ENCODE measurements around the gene CCSER2. TPM values are rescaled to one million over a fixed set of nuclear protein-coding genes. Genes with fewer than 3 reads are reported as not detected.

CCSER2 gene
- polyA plus RNA-seq, 1 of the 3 experiments (the other 2 are of a cell fraction), result 8.5 TPM

- no peak overlapping the region for H3K4me2 ChIP-seq
- no peak overlapping the region for H3K4me3 ChIP-seq (ENCODE audit: low read depth in 2 of 2, low read length in 1 of 2)
- 87% methylated on average over 3 of the region's 3 CpGs for WGBS (ENCODE audit: low lambda C conversion rate)
- H3K79me2 ChIP-seq (ENCODE audit: insufficient read depth), result no peaks in the 10 kb centered on the region
- ChIA-PET CTCF (no interaction called here), POLR2A (no interaction called here)
- no peak overlapping the region for H3K9ac ChIP-seq
- no peaks in the 10 kb centered on the region for H3K27me3 ChIP-seq (ENCODE audit: insufficient read depth)
- peaks cover 11 to 12% of the 10 kb centered on the region in 2 experiments for H3K36me3 ChIP-seq (replicated peaks in 1 of 2; ENCODE audit: control insufficient read depth in 1 of 2, insufficient read depth in 2 of 2, low read length in 1 of 2)
- no peak overlapping the region for H2AFZ ChIP-seq (ENCODE audit: low read depth)
- H3F3A ChIP-seq (replicated peaks; ENCODE audit: insufficient read depth), result peaks cover 6% of the 10 kb centered on the region
- H3K9me3 ChIP-seq, result no peaks in the 10 kb centered on the region
- no peak for DNase-seq
- H3K9me2 ChIP-seq, result no peaks in the 10 kb centered on the region
- H3K27ac ChIP-seq (ENCODE audit: low read depth in 2 of 2, low read length in 1 of 2), result no peak overlapping the region
- TF ChIP-seq FOXJ3 (CRISPR knock-in tag; IDR thresholded peaks at IDR 0.05) (no peak), SMC3 (IDR thresholded peaks at IDR 0.05; ENCODE audit: low read depth, low read length) (no peak), MEF2A (IDR thresholded peaks at IDR 0.05; ENCODE audit: borderline replicate concordance, low read depth) (no peak), MXI1 (IDR thresholded peaks at IDR 0.05; ENCODE audit: low read depth, low read length) (no peak), POLR2AphosphoS5 (IDR thresholded peaks at IDR 0.05; ENCODE audit: low read depth, low read length) (no peak), EP300 (IDR thresholded peaks at IDR 0.05; ENCODE audit: borderline replicate concordance in 1 of 2, low read depth in 1 of 2, low read length in 1 of 2) (no peak), RCOR1 (IDR thresholded peaks at IDR 0.05; ENCODE audit: low read length) (no peak)
- H4K20me1 ChIP-seq (ENCODE audit: insufficient read depth), result no peaks in the 10 kb centered on the region
- no peaks in the 10 kb centered on the region; a peak in 1 of 4 replicates for H3K4me1 ChIP-seq (ENCODE audit: control insufficient read depth in 1 of 2, insufficient read depth in 2 of 2, low read depth in 1 of 2, low read length in 1 of 2)
Measured at GRCh38 chr10:84477398-84478128, 149.2 kb downstream of the CCSER2 start.

GRCh38 chr10:84478151-84478550 lies 149.8 kb downstream of the CCSER2 start:
- Histone ChIP-seq H3K4me1 (ENCODE audit: control insufficient read depth in 1 of 2, insufficient read depth in 2 of 2, low read depth in 1 of 2, low read length in 1 of 2) (no peaks in the 10 kb centered on the region; a peak in 1 of 4 replicates), H3K9ac (no peak overlapping the region), H3K9me2 (no peaks in the 10 kb centered on the region), H3F3A (replicated peaks; ENCODE audit: insufficient read depth) (peaks cover 3% of the 10 kb centered on the region), H3K4me3 (ENCODE audit: low read depth in 2 of 2, low read length in 1 of 2) (no peak overlapping the region), H2AFZ (ENCODE audit: low read depth) (no peak overlapping the region), H3K79me2 (ENCODE audit: insufficient read depth) (no peaks in the 10 kb centered on the region), H3K27ac (ENCODE audit: low read depth in 2 of 2, low read length in 1 of 2) (no peak overlapping the region), H3K9me3 (no peaks in the 10 kb centered on the region), H3K36me3 (replicated peaks in 1 of 2; ENCODE audit: control insufficient read depth in 1 of 2, insufficient read depth in 2 of 2, low read length in 1 of 2) (peaks cover 7 to 14% of the 10 kb centered on the region in 2 experiments), H4K20me1 (ENCODE audit: insufficient read depth) (no peaks in the 10 kb centered on the region), H3K27me3 (ENCODE audit: insufficient read depth) (no peaks in the 10 kb centered on the region), H3K4me2 (no peak overlapping the region)
- DNase-seq, result no peak
- no peak for TF ChIP-seq RXRA (IDR thresholded peaks at IDR 0.05; ENCODE audit: borderline replicate concordance, low read depth)
- TF ChIP-seq USF1 (IDR thresholded peaks at IDR 0.05; ENCODE audit: borderline replicate concordance, low read depth), result no peak
- no peak for TF ChIP-seq TEAD4 (IDR thresholded peaks at IDR 0.05; ENCODE audit: borderline replicate concordance, insufficient read depth)
- TF ChIP-seq REST (IDR thresholded peaks at IDR 0.05; ENCODE audit: low read depth, low read length), result no peak
- TF ChIP-seq MXI1 (IDR thresholded peaks at IDR 0.05; ENCODE audit: low read depth, low read length), result no peak
- no peak for TF ChIP-seq YY1 (IDR thresholded peaks at IDR 0.05; ENCODE audit: low read depth)
- TF ChIP-seq MAX (IDR thresholded peaks at IDR 0.05; ENCODE audit: low read depth), result no peak
- no peak for TF ChIP-seq RAD21 (IDR thresholded peaks at IDR 0.05; ENCODE audit: low read length)
- ChIA-PET CTCF (no interaction called here), POLR2A (no interaction called here)

All from SK-N-SH (cell line).